Activated CD4-positive, alpha-beta T cell treated with anti-CD3 and anti-CD28 coated beads, Interleukin-2, amount 10 ng/mL, durations not matched to agents 7 days and 5 days (primary cell): ENCODE data around the gene RAB26. TPM values are rescaled to one million over a fixed set of nuclear protein-coding genes. Genes with fewer than 3 reads are reported as not detected.
"Not testable (repeated sequence)": the region's sequence is repeated elsewhere in the genome, so short reads cannot be mapped to it uniquely, and the experiment has no call there.

ENCODE experiments used
- CTCF ChIA-PET: fragments of 350-600 bp; sonication (Branson Sonifier 250); formaldehyde crosslinking; loops from one replicate; lab custom pipeline; 2021; ENCODE audit warnings: antibody characterized with exemption; lab: Charles Lee
- POLR2A ChIA-PET: fragments of 350-600 bp; sonication (Branson Sonifier 250); formaldehyde crosslinking; loops from one replicate; lab custom pipeline; 2021; ENCODE audit warnings: antibody characterized with exemption; lab: Charles Lee
- DNase-seq: peaks from one replicate; pipeline ENCODE4 v3.0.0-alpha.2; 2020
- H3K27ac Mint-ChIP-seq: one replicate; pipeline ENCODE4 v1.8.0; 2021; ENCODE audit warnings: mild to moderate bottlenecking, moderate library complexity, mixed read lengths
- H3K27me3 Mint-ChIP-seq: one replicate; pipeline ENCODE4 v1.8.0; 2021; ENCODE audit warnings: mixed read lengths
- H3K36me3 Mint-ChIP-seq: one replicate; pipeline ENCODE4 v1.8.0; 2021; ENCODE audit warnings: low read depth, mixed read lengths
- H3K4me1 Mint-ChIP-seq: one replicate; pipeline ENCODE4 v1.8.0; 2021; ENCODE audit warnings: mixed read lengths
- H3K4me3 Mint-ChIP-seq: one replicate; pipeline ENCODE4 v1.8.0; 2021; ENCODE audit warnings: mild to moderate bottlenecking, moderate library complexity, mixed read lengths
- H3K9me3 Mint-ChIP-seq: one replicate; pipeline ENCODE4 v1.8.0; 2021; ENCODE audit warnings: mixed read lengths
- total RNA-seq, 2 experiments: library from RNA; stranded (reverse); gene quantifications; one replicate each; pipeline ENCODE4 v1.2.3, GENCODE V29; 2021

The RAB26 gene
- total RNA-seq, 2 experiments from 2014 or later = 0.20 to 0.42 TPM

- peak; percentile 31 for DNase-seq
- H3K27ac Mint-ChIP-seq = no peak overlapping the region
- ChIA-PET POLR2A (no interaction called here), CTCF (interaction anchor here (1.0 to 2.0 kb wide), 10 partner anchors 9 to 294 kb away, joined by 3 to 9 read pairs (median 4); partner anchors contain the start of genes CCNF, ECI1 and TRAF7)
- H3K4me3 Mint-ChIP-seq = no peak overlapping the region
- H3K36me3 Mint-ChIP-seq = no peaks in the 10 kb centered on the region
- peaks cover 36% of the 10 kb centered on the region for H3K27me3 Mint-ChIP-seq
- no peaks in the 10 kb centered on the region for H3K9me3 Mint-ChIP-seq
- H3K4me1 Mint-ChIP-seq = peaks cover 4% of the 10 kb centered on the region
Measured at GRCh38 chr16:2194166-2194834, 45.9 kb downstream of the RAB26 start.

- H3K4me3 Mint-ChIP-seq = peak overlapping the region; percentile 37
- H3K4me1 Mint-ChIP-seq = peaks cover 4% of the 10 kb centered on the region
Measured at GRCh38 chr16:2194852-2195321, 46.5 kb downstream of the RAB26 start.

GRCh38 chr16:2195322-2196161 is 47.1 kb downstream of the RAB26 start:
- CTCF ChIA-PET = interaction anchor here (1.0 to 2.0 kb wide), 9 partner anchors 10 to 293 kb away, joined by 3 to 9 read pairs (median 4); partner anchors contain the start of genes CCNF, ECI1 and TRAF7
- Mint-ChIP-seq H3K27me3 (peaks cover 40% of the 10 kb centered on the region), H3K27ac (no peak overlapping the region), H3K4me3 (no peak overlapping the region), H3K36me3 (no peaks in the 10 kb centered on the region), H3K9me3 (no peaks in the 10 kb centered on the region), H3K4me1 (peaks cover 4% of the 10 kb centered on the region)
- POLR2A ChIA-PET = no interaction called here
- DNase-seq = no peak

More at GRCh38 chr16:2194852-2195321, 46.5 kb downstream of the RAB26 start:
- CTCF ChIA-PET = interaction anchor here (1.0 to 2.0 kb wide), 10 partner anchors 8 to 293 kb away, joined by 3 to 9 read pairs (median 4); partner anchors contain the start of genes CCNF, ECI1 and TRAF7
- peak; percentile 60 for DNase-seq
- Mint-ChIP-seq H3K27ac (no peak overlapping the region), H3K27me3 (peaks cover 37% of the 10 kb centered on the region), H3K36me3 (no peaks in the 10 kb centered on the region), H3K9me3 (no peaks in the 10 kb centered on the region)
- POLR2A ChIA-PET = no interaction called here

GRCh38 chr16:2196162-2196980 is 47.9 kb downstream of the RAB26 start, which contains the start of gene CASKIN1:
CASKIN1 (minus strand) TSS chr16:2196605; CDS start chr16:2196432, 173 bp downstream.
- POLR2A ChIA-PET = no interaction called here
- no peak for DNase-seq
- Mint-ChIP-seq H3K4me3 (peak within 1 kb of the TSS; percentile 44), H3K36me3 (no peaks in the 10 kb centered on the region), H3K27me3 (peaks cover 40% of the 10 kb centered on the region), H3K27ac (no peak within 1 kb of the TSS), H3K4me1 (peaks cover 4% of the 10 kb centered on the region), H3K9me3 (no peaks in the 10 kb centered on the region)
- CTCF ChIA-PET = no interaction called here

GRCh38 chr16:2196981-2197511 is 48.6 kb downstream of the RAB26 start:
- peaks cover 42% of the 10 kb centered on the region for H3K27me3 Mint-ChIP-seq
- H3K36me3 Mint-ChIP-seq = no peaks in the 10 kb centered on the region
- peaks cover 4% of the 10 kb centered on the region for H3K4me1 Mint-ChIP-seq
- H3K27ac Mint-ChIP-seq = no peak overlapping the region
- H3K9me3 Mint-ChIP-seq = no peaks in the 10 kb centered on the region
- CTCF ChIA-PET = interaction anchor here (1.0 kb wide), 1 partner anchor 39 kb away, joined by 3 read pairs; no protein-coding TSS in a partner anchor
- DNase-seq = no peak
- H3K4me3 Mint-ChIP-seq = peak overlapping the region; percentile 44
- POLR2A ChIA-PET = no interaction called here

- Mint-ChIP-seq H3K4me1 (peaks cover 4% of the 10 kb centered on the region), H3K27ac (no peak overlapping the region), H3K4me3 (no peak overlapping the region), H3K36me3 (no peaks in the 10 kb centered on the region), H3K27me3 (peaks cover 43% of the 10 kb centered on the region), H3K9me3 (no peaks in the 10 kb centered on the region)
- CTCF ChIA-PET = interaction anchor here (1.0 kb wide), 1 partner anchor 40 kb away, joined by 3 read pairs; no protein-coding TSS in a partner anchor
- no peak for DNase-seq
- POLR2A ChIA-PET = no interaction called here
Measured at GRCh38 chr16:2197765-2198164, 49.3 kb downstream of the RAB26 start.

- no peak overlapping the region for H3K4me3 Mint-ChIP-seq
- no peaks in the 10 kb centered on the region for H3K36me3 Mint-ChIP-seq
- H3K9me3 Mint-ChIP-seq = no peaks in the 10 kb centered on the region
- POLR2A ChIA-PET = no interaction called here
- H3K27me3 Mint-ChIP-seq = peaks cover 43% of the 10 kb centered on the region
- no peak overlapping the region for H3K27ac Mint-ChIP-seq
- peaks cover 4% of the 10 kb centered on the region for H3K4me1 Mint-ChIP-seq
- DNase-seq = no peak
- CTCF ChIA-PET = no interaction called here
Measured at GRCh38 chr16:2198283-2198682, 49.9 kb downstream of the RAB26 start.

GRCh38 chr16:2199095-2199494 is 50.7 kb downstream of the RAB26 start:
- no peak overlapping the region for H3K27ac Mint-ChIP-seq
- CTCF ChIA-PET = no interaction called here
- POLR2A ChIA-PET = no interaction called here
- no peak overlapping the region for H3K4me3 Mint-ChIP-seq
- H3K4me1 Mint-ChIP-seq = peaks cover 9% of the 10 kb centered on the region
- DNase-seq = no peak
- no peaks in the 10 kb centered on the region for H3K36me3 Mint-ChIP-seq
- H3K27me3 Mint-ChIP-seq = peaks cover 42% of the 10 kb centered on the region
- H3K9me3 Mint-ChIP-seq = no peaks in the 10 kb centered on the region

- Mint-ChIP-seq H3K4me3 (no peak overlapping the region), H3K4me1 (peaks cover 13% of the 10 kb centered on the region), H3K27me3 (peaks cover 36% of the 10 kb centered on the region), H3K36me3 (no peaks in the 10 kb centered on the region), H3K27ac (no peak overlapping the region), H3K9me3 (no peaks in the 10 kb centered on the region)
- ChIA-PET POLR2A (no interaction called here), CTCF (interaction anchor here (0.8 kb wide), 1 partner anchor 23 kb away, joined by 3 read pairs; the partner anchor contains the start of gene E4F1)
- DNase-seq = no peak
Measured at GRCh38 chr16:2199621-2200139, 51.3 kb downstream of the RAB26 start.

GRCh38 chr16:2200313-2200712 is 51.9 kb downstream of the RAB26 start:
- POLR2A ChIA-PET = interaction anchor here (0.6 kb wide), 1 partner anchor 778 kb away, joined by 3 read pairs; no protein-coding TSS in a partner anchor
- Mint-ChIP-seq H3K4me1 (peaks cover 11% of the 10 kb centered on the region), H3K27me3 (peaks cover 30% of the 10 kb centered on the region), H3K4me3 (no peak overlapping the region), H3K36me3 (no peaks in the 10 kb centered on the region), H3K27ac (no peak overlapping the region), H3K9me3 (no peaks in the 10 kb centered on the region)
- CTCF ChIA-PET = interaction anchor here (0.8 kb wide), 1 partner anchor 23 kb away, joined by 3 read pairs; the partner anchor contains the start of gene E4F1
- DNase-seq = no peak

- peaks cover 14% of the 10 kb centered on the region for H3K27me3 Mint-ChIP-seq
- not testable (repeated sequence) for DNase-seq, H3K9me3 Mint-ChIP-seq
- ChIA-PET CTCF (interaction anchor here (0.8 to 1.3 kb wide), 4 partner anchors 9 to 298 kb away, joined by 3 to 4 read pairs (median 4); no protein-coding TSS in a partner anchor), POLR2A (interaction anchor here (1.0 kb wide), 1 partner anchor 49 kb away, joined by 3 read pairs; no protein-coding TSS in a partner anchor)
- H3K36me3 Mint-ChIP-seq = peaks cover 13% of the 10 kb centered on the region
- H3K27ac Mint-ChIP-seq = peak overlapping the region; percentile 31
- H3K4me3 Mint-ChIP-seq = peak overlapping the region; percentile 69
- peaks cover 24% of the 10 kb centered on the region for H3K4me1 Mint-ChIP-seq
Measured at GRCh38 chr16:2203119-2203688, 54.8 kb downstream of the RAB26 start.
